CD4-positive, alpha-beta T cell treated with Interleukin-10 for 1 hour (primary cell): ENCODE measurements around the gene ATG9A.
A peak's percentile ranks its signal among the peaks of the same experiment; 100 is the strongest.
"Not testable (repeated sequence)": the region's sequence is repeated elsewhere in the genome, so short reads cannot be mapped to it uniquely, and the experiment has no call there.

Source experiments
- DNase-seq: peaks from one replicate; pipeline ENCODE4 v3.0.0-alpha.2; 2020

Gene ATG9A

GRCh38 chr2:219229305-219230058, at the start of gene ATG9A, which contains the start of gene ANKZF1:
TSS of gene ATG9A (minus strand) at chr2:219229636. CDS start at chr2:219228024, 1,612 bp downstream.
TSS of gene ANKZF1 (plus strand) at chr2:219229806. CDS start at chr2:219230258, 452 bp downstream.
- peak; percentile 99 for DNase-seq

GRCh38 chr2:219278655-219279150, 49.3 kb upstream of the ATG9A start:
- no peak for DNase-seq

GRCh38 chr2:219277703-219278654, 48.5 kb upstream of the ATG9A start:
- DNase-seq = peak; percentile 81

- no peak for DNase-seq
Measured at GRCh38 chr2:219274361-219274921, 45.0 kb upstream of the ATG9A start.

- DNase-seq = no peak
Measured at GRCh38 chr2:219273937-219274336, 44.5 kb upstream of the ATG9A start.

GRCh38 chr2:219272995-219273394, 43.6 kb upstream of the ATG9A start:
- DNase-seq = no peak

GRCh38 chr2:219272356-219272755, 42.9 kb upstream of the ATG9A start:
- no peak for DNase-seq

- DNase-seq = no peak
Measured at GRCh38 chr2:219271021-219271420, 41.6 kb upstream of the ATG9A start.

- DNase-seq = no peak
Measured at GRCh38 chr2:219270055-219270372, 40.6 kb upstream of the ATG9A start.

GRCh38 chr2:219269362-219270054, 40.1 kb upstream of the ATG9A start:
- no peak for DNase-seq

GRCh38 chr2:219268294-219268693, 38.9 kb upstream of the ATG9A start:
- no peak for DNase-seq

GRCh38 chr2:219266886-219267285, 37.5 kb upstream of the ATG9A start:
- no peak for DNase-seq

- DNase-seq = no peak
Measured at GRCh38 chr2:219266232-219266631, 36.8 kb upstream of the ATG9A start.

GRCh38 chr2:219261024-219261855, 31.8 kb upstream of the ATG9A start:
- DNase-seq = no peak

- not testable (repeated sequence) for DNase-seq
Measured at GRCh38 chr2:219258942-219259341, 29.5 kb upstream of the ATG9A start.

- peak; percentile 60 for DNase-seq
Measured at GRCh38 chr2:219254590-219255201, 25.3 kb upstream of the ATG9A start.

- DNase-seq = peak; percentile 93
Measured at GRCh38 chr2:219253753-219254589, 24.5 kb upstream of the ATG9A start, which contains the start of gene TUBA4A. TSS of gene TUBA4A (minus strand) at chr2:219253918. CDS start at chr2:219253858, 60 bp downstream.

- DNase-seq = peak; percentile 50
Measured at GRCh38 chr2:219252900-219253752, 23.7 kb upstream of the ATG9A start, which contains the start of gene TUBA4B. TSS of gene TUBA4B (plus strand) at chr2:219253243. CDS start at chr2:219253408, 165 bp downstream.

- DNase-seq = no peak
Measured at GRCh38 chr2:219252570-219252899, 23.1 kb upstream of the ATG9A start.
